Mononuclear cell (primary cell): ENCODE measurements around the gene NXPH4. TPM values are rescaled to one million over a fixed set of nuclear protein-coding genes. Genes with fewer than 3 reads are reported as not detected.

Experiments used
- H3K27me3 ChIP-seq: 2 replicates; pipeline ENCODE4 v1.6.0; 2011; ENCODE audit warnings: low read length, control low read depth; ENCODE audit not compliant: insufficient read depth
- H3K4me1 ChIP-seq: 2 replicates; pipeline ENCODE4 v1.5.1; 2011; ENCODE audit warnings: mild to moderate bottlenecking, low read length, control low read depth; ENCODE audit not compliant: insufficient read depth
- H3K4me3 ChIP-seq: 2 replicates; pipeline ENCODE4 v1.5.1; 2011; ENCODE audit warnings: mild to moderate bottlenecking, low read length, moderate library complexity
- H3K9me3 ChIP-seq: 2 replicates; pipeline ENCODE4 v1.5.1; 2011; ENCODE audit warnings: low read depth, mild to moderate bottlenecking, control low read depth, low read length
- total RNA-seq: library from RNA; depleted of rRNA; stranded (reverse); fragments of >200 nt; gene quantifications from one replicate; pipeline ENCODE4 v1.2.3, GENCODE V29; 2012

Gene NXPH4
- not detected for total RNA-seq

DNA sequence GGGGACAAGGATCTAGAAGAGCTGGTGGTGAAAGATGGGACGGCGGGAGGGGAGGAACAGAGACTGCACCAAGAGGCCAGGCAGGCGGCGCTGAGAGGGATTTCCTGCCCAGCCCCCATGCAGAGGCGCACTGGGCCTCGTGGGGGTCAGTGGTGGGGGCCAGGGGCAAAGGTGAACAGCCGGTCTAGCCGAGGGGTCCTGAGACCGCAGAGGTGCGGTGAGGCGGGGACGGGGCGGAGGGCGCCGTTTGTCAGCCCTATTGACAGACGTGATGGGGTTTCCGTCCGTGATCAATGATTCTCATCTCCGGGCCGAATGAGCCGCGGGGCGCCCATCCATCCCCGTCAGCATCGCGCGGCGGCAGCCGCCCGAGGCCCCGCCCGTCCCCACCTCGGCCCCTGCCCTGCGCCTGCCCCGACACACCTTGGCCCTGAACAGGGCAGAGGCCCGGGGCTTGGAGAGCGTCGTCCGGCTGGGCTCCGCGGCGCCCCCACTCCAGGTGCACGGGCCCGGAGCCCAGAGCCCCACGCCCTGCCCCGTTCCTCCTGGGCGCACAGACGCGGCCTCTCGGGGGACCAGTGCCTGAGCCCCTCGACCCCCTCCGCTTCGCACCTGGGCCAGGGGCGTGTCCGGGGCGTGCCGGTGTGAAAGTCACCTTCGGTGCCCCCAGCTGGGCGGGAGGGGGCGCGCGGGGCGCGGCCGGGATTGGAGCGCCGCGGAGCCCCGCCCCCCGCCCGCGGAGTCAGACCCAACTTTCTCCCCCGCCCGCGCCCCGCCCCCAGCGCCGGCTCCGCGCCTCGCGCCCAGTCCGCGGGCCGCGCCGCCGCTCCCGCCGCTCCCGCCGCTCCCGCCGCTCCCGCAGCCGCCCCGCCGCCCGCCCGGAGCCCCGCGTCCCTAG lies at the start of gene NXPH4:
TSS of gene NXPH4 (plus strand) at position 781 of the 898 bp plus-strand sequence. CDS start 176 bp downstream, outside the sequence.
- Histone ChIP-seq H3K27me3 (peaks cover 71% of the 10 kb centered on the region), H3K4me3 (no peak within 1 kb of the TSS), H3K4me1 (peaks cover 47% of the 10 kb centered on the region), H3K9me3 (no peaks in the 10 kb centered on the region)

- peaks cover 33% of the 10 kb centered on the region for H3K4me1 ChIP-seq
- no peaks in the 10 kb centered on the region for H3K27me3 ChIP-seq
- no peak overlapping the region for H3K4me3 ChIP-seq
These were observed 49.6 kb upstream of the NXPH4 start for GRCh38 chr12:57166971-57167371.

DNA sequence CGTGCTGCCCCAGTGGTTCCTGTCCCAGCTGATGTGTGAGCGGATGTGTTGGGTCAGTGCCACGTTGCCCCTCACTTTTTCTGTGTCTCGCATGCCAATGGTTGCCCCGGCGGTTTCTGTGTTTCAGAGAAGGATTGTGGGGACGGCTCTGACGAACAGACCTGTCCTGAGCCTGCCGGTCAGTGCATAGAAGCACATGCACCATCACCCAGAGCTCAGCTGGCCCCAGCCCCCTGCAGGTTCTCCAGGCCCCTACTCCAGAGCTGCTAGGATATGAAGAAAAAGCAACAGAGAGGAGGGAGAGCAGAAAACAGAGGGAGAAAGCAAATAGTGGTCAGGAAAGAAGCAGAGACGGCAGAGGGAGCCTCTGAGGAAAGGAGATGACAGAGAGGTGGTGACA lies 48.5 kb upstream of the NXPH4 start:
- Histone ChIP-seq H3K4me3 (no peak overlapping the region), H3K4me1 (peaks cover 22% of the 10 kb centered on the region), H3K27me3 (no peaks in the 10 kb centered on the region), H3K9me3 (no peaks in the 10 kb centered on the region)

More at GRCh38 chr12:57166971-57167371, 49.6 kb upstream of the NXPH4 start:
- no peaks in the 10 kb centered on the region for H3K9me3 ChIP-seq

DNA sequence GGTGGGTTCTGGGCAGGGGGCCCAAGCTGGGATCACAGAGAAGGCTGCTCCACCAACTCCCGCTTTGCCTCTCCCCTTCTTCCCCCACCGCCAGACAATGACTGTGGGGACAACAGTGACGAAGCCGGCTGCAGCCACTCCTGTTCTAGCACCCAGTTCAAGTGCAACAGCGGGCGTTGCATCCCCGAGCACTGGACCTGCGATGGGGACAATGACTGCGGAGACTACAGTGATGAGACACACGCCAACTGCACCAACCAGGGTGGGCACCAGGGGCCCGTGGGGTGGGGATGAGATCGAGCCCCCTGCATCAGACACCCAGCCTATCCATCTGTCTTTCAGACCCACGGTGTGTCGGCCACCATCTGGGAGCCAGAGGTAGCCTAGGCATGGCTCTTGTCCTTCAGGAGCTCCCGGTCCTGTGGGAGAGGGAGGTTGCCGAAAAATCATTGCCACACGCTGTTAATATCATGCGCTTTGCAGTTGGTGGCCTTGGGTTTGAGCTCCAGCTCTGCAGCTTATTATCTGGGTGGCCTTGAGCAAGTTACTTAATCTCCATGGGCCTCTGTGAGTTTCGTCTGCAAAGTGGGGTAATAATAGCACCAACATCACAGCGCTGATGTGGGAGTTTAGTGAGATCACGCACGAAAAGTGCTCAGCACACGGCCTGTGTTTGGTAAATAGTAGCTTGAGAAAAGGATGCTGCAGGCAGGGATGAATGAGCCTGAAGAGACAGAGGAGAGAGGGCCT lies 47.4 kb upstream of the NXPH4 start:
- Histone ChIP-seq H3K4me1 (peaks cover 19% of the 10 kb centered on the region), H3K27me3 (no peaks in the 10 kb centered on the region), H3K4me3 (no peak overlapping the region), H3K9me3 (no peaks in the 10 kb centered on the region)

- Histone ChIP-seq H3K4me1 (peaks cover 13% of the 10 kb centered on the region), H3K9me3 (no peaks in the 10 kb centered on the region), H3K4me3 (no peak overlapping the region), H3K27me3 (no peaks in the 10 kb centered on the region)
These were observed 46.6 kb upstream of the NXPH4 start for GRCh38 chr12:57169969-57170368.

GRCh38 chr12:57170408-57170807 lies 46.2 kb upstream of the NXPH4 start:
- no peaks in the 10 kb centered on the region for H3K9me3 ChIP-seq
- H3K4me3 ChIP-seq = no peak overlapping the region
- no peaks in the 10 kb centered on the region for H3K27me3 ChIP-seq
- H3K4me1 ChIP-seq = peaks cover 8% of the 10 kb centered on the region

DNA sequence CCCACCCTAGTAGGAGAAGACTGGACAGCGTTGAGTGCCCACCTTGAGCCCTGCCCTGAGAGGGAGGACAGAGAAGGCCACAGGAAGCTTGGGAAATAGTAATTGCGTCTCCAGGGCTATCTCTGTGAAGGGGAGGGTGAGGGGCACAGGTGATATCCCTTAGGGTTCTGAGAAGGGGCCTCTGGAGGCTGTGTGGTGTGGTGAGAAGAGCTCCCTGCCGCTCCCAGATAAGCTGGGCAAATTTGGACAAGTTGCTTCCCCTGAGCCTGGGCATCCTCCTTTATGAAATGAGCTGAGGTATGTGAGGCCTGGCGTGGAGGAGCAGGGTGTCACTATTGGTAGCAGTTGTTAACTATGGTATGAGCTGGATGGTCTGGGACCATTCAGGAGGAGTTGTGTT lies 45.7 kb upstream of the NXPH4 start:
- H3K4me3 ChIP-seq = no peak overlapping the region
- H3K9me3 ChIP-seq = no peaks in the 10 kb centered on the region
- H3K27me3 ChIP-seq = no peaks in the 10 kb centered on the region
- peaks cover 3% of the 10 kb centered on the region for H3K4me1 ChIP-seq

DNA sequence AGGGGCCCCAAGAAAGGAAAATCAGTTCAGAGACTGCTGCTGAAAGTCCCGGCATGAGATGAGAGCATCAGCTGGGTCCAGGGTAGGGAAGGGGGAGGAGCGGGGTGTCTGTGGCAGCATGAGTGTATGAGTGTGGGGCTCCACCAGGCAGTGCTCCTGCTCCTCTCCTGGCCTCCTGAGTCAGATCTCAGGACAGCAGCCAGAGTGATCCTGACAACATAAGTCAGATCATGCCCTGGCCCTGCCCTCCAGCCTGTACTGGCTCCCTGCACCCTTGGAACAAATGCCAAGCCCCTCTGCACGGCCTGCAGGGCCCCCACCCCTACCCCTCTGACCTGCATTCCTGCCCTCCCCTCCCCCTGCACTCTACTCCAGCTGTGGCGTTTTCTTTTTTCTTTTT lies 44.9 kb upstream of the NXPH4 start:
- no peak overlapping the region for H3K4me3 ChIP-seq

DNA sequence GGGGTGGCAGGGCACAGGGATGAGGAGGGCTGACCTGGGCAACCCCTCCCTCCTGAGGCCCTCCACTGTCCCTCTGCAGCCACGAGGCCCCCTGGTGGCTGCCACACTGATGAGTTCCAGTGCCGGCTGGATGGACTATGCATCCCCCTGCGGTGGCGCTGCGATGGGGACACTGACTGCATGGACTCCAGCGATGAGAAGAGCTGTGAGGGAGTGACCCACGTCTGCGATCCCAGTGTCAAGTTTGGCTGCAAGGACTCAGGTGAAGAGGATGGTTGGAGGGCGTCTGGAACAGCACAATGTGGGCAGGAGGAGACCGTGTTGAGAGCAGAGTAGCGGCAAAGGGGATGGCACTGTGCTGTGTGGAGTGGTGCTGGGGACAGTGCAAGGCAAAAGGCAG lies 43.5 kb upstream of the NXPH4 start:
- Histone ChIP-seq H3K4me3 (no peak overlapping the region), H3K4me1 (no peaks in the 10 kb centered on the region), H3K27me3 (no peaks in the 10 kb centered on the region), H3K9me3 (no peaks in the 10 kb centered on the region)

More for the DNA sequence above, 44.9 kb upstream of the NXPH4 start:
- no peaks in the 10 kb centered on the region for H3K27me3 ChIP-seq
- H3K9me3 ChIP-seq = no peaks in the 10 kb centered on the region
- H3K4me1 ChIP-seq = no peaks in the 10 kb centered on the region

GRCh38 chr12:57173683-57174082 lies 42.9 kb upstream of the NXPH4 start:
- H3K9me3 ChIP-seq = no peaks in the 10 kb centered on the region
- H3K4me3 ChIP-seq = no peak overlapping the region
- H3K27me3 ChIP-seq = no peaks in the 10 kb centered on the region
- no peaks in the 10 kb centered on the region for H3K4me1 ChIP-seq

DNA sequence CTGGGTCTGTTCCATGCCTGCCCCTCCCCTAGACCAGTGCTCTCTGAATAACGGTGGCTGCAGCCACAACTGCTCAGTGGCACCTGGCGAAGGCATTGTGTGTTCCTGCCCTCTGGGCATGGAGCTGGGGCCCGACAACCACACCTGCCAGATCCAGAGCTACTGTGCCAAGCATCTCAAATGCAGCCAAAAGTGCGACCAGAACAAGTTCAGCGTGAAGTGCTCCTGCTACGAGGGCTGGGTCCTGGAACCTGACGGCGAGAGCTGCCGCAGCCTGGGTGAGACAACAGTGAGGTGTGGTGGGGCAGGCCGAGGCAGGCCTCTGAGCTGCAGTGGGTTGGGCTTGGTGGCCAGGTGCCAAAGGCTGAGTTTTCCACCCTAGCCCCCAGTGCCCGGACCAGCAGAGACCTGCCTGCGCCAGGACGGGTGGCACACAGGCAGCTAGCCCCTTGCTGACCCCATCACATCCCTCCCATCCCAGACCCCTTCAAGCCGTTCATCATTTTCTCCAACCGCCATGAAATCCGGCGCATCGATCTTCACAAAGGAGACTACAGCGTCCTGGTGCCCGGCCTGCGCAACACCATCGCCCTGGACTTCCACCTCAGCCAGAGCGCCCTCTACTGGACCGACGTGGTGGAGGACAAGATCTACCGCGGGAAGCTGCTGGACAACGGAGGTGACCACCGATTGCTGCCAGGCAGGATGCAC lies 41.0 kb upstream of the NXPH4 start:
- H3K4me1 ChIP-seq = no peaks in the 10 kb centered on the region

DNA sequence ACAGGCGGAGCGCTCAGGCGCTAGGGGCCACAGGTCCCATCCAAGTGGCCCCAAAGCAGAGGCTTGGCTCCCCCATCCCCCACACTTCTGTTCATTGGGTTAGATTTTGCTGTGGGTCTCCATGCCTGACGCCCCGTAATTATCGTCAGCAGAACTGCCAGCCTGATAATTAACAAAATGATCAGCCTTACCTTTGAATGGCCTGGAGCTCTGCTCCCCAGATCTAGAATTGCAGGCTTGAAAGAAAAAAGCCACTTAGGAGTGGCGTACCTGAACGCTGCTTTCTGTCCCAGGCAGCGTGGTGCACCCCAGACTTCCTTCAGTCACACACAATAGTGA lies 40.5 kb upstream of the NXPH4 start:
- H3K27me3 ChIP-seq = no peaks in the 10 kb centered on the region
- no peaks in the 10 kb centered on the region for H3K4me1 ChIP-seq
- no peak overlapping the region for H3K4me3 ChIP-seq
- no peaks in the 10 kb centered on the region for H3K9me3 ChIP-seq

More for the DNA sequence above, 41.0 kb upstream of the NXPH4 start:
- Histone ChIP-seq H3K9me3 (no peaks in the 10 kb centered on the region), H3K27me3 (no peaks in the 10 kb centered on the region), H3K4me3 (no peak overlapping the region)

GRCh38 chr12:57176846-57177245 lies 39.7 kb upstream of the NXPH4 start:
- H3K4me1 ChIP-seq = no peaks in the 10 kb centered on the region
- H3K9me3 ChIP-seq = no peaks in the 10 kb centered on the region
- no peaks in the 10 kb centered on the region for H3K27me3 ChIP-seq
- no peak overlapping the region for H3K4me3 ChIP-seq

- H3K4me1 ChIP-seq = no peaks in the 10 kb centered on the region
- no peaks in the 10 kb centered on the region for H3K27me3 ChIP-seq
- H3K9me3 ChIP-seq = no peaks in the 10 kb centered on the region
- no peak overlapping the region for H3K4me3 ChIP-seq
These were observed 39.2 kb upstream of the NXPH4 start for GRCh38 chr12:57177354-57177753.

- Histone ChIP-seq H3K4me3 (no peak overlapping the region), H3K4me1 (no peaks in the 10 kb centered on the region), H3K27me3 (no peaks in the 10 kb centered on the region), H3K9me3 (no peaks in the 10 kb centered on the region)
These were observed 38.4 kb upstream of the NXPH4 start for GRCh38 chr12:57178213-57178612.
